ENCODE measurements around the gene IFNA6. TPM values are rescaled to one million over a fixed set of nuclear protein-coding genes. Genes with fewer than 3 reads are reported as not detected.

Gene IFNA6
- total RNA-seq, 1 experiment from 2014 or later, result not detected

DNA sequence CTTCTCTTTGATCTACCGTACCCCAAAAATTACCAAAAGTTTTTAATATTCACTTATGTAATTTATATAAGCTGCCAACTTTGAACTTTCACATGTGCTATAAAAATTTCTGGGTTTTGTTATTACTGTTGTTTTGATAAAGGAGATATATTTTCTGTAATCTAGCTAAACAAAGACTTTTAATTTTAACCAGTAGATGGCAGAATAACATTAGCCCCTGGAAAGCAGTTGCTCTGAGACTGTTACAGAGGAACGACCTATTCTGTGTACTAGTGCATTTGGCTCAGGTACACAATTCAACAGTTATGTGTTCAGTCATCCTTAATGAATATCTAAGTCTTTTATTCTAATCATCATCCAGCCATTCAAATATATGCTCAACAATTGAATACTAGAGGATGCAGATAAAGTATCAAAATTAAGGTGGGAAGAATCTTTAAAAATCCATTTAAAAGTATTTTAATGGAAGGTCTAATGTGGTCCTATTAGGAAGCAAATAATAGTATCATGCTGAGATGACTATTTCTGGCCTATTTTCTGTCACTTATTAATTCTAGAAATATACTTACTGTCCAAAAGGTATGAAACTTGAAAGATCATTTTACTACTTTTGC is 24.1 kb downstream of the IFNA6 start:
- intact Hi-C loops (cut with micrococcal nuclease), result loop anchor here (2.0 to 5.0 kb wide), 4 partner anchors 70 to 178 kb away; no protein-coding TSS in a partner anchor
- Histone ChIP-seq H4K20me1 (ENCODE audit: insufficient read depth) (peaks cover 5% of the 10 kb centered on the region), H3K36me3 (ENCODE audit: control insufficient read depth in 1 of 2, insufficient read depth in 2 of 2, low read length in 2 of 2) (peaks cover 2 to 5% of the 10 kb centered on the region in 2 experiments; a peak in 2 of 4 replicates), H3K27me3 (ENCODE audit: insufficient read depth, low read length) (no peaks in the 10 kb centered on the region), H2AFZ (ENCODE audit: low read depth, low read length, poor library complexity, severe bottlenecking) (no peak overlapping the region), H3K9me3 (ENCODE audit: control insufficient read depth in 1 of 2, insufficient read depth in 1 of 2, low read depth in 1 of 2, low read length in 2 of 2) (no peaks in the 10 kb centered on the region), H3K4me1 (ENCODE audit: control insufficient read depth in 1 of 2, insufficient read depth in 2 of 2, low read length in 2 of 2) (no peaks in the 10 kb centered on the region), H3K4me3 (replicated peaks in 1 of 2; ENCODE audit: low read depth in 1 of 2, low read length in 2 of 2) (no peak overlapping the region), H3K27ac (ENCODE audit: low read depth, low read length) (no peak overlapping the region), H3K79me2 (ENCODE audit: insufficient read depth, low read length) (peaks cover 64% of the 10 kb centered on the region), H3K4me2 (ENCODE audit: low read length) (no peak overlapping the region), H3K9ac (ENCODE audit: low read length) (no peak overlapping the region), H3K9me2 (ENCODE audit: insufficient read depth) (no peaks in the 10 kb centered on the region)
- TF ChIP-seq SIN3A (IDR thresholded peaks at IDR 0.05; ENCODE audit: low read depth) (no peak), EZH2phosphoT487 (IDR thresholded peaks at IDR 0.05; ENCODE audit: borderline replicate concordance) (no peak), RAD21 (IDR thresholded peaks at IDR 0.05; ENCODE audit: low read depth) (peak; percentile 79)
- TF ChIP-seq, protein P1, sequence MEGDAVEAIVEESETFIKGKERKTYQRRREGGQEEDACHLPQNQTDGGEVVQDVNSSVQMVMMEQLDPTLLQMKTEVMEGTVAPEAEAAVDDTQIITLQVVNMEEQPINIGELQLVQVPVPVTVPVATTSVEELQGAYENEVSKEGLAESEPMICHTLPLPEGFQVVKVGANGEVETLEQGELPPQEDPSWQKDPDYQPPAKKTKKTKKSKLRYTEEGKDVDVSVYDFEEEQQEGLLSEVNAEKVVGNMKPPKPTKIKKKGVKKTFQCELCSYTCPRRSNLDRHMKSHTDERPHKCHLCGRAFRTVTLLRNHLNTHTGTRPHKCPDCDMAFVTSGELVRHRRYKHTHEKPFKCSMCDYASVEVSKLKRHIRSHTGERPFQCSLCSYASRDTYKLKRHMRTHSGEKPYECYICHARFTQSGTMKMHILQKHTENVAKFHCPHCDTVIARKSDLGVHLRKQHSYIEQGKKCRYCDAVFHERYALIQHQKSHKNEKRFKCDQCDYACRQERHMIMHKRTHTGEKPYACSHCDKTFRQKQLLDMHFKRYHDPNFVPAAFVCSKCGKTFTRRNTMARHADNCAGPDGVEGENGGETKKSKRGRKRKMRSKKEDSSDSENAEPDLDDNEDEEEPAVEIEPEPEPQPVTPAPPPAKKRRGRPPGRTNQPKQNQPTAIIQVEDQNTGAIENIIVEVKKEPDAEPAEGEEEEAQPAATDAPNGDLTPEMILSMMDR (IDR thresholded peaks at IDR 0.05 in 2 of 3, conservative IDR thresholded peaks at IDR 0.05 in 1 of 3; ENCODE audit: borderline replicate concordance in 1 of 3, insufficient read depth in 1 of 3, low read depth in 2 of 3, low read length in 2 of 3), result peak; percentile 51 to 81 (median 69); a peak in 5 of 6 replicates
- no peak for DNase-seq (ENCODE audit: low read depth, low spot score)
- peak; percentile 80 for ATAC-seq
- BruUV-seq (replicated peaks), result no TSS peak
- ChIA-PET POLR2A (interaction anchor here (1.0 to 1.5 kb wide), 3 partner anchors 9 to 193 kb away, joined by 3 to 5 read pairs (median 4); partner anchors contain the start of gene KLHL9), CTCF (interaction anchor here (0.6 to 2.9 kb wide), 28 partner anchors 8 to 900 kb away, joined by 3 to 46 read pairs (median 4); partner anchors contain the start of gene KLHL9), RAD21 (ENCODE audit: low non-redundant PET in 1 of 2, low total read pairs in 2 of 2, uncharacterized antibody in 2 of 2, unreplicated experiment in 2 of 2) (interaction anchor here (0.6 to 1.0 kb wide), 4 partner anchors 66 to 129 kb away, joined by 3 to 4 read pairs (median 3); no protein-coding TSS in a partner anchor)

GRCh38 chr9:21324047-21324446 is 26.6 kb downstream of the IFNA6 start:
- ATAC-seq, result no peak
- Histone ChIP-seq H3K36me3 (ENCODE audit: control insufficient read depth in 1 of 2, insufficient read depth in 2 of 2, low read length in 2 of 2) (0 out of 4 replicates have a peak, but pooled peaks cover 0 to 5% of the 10 kb centered on the region in 2 experiments), H3K9ac (ENCODE audit: low read length) (no peak overlapping the region), H2AFZ (ENCODE audit: low read depth, low read length, poor library complexity, severe bottlenecking) (no peak overlapping the region), H4K20me1 (ENCODE audit: insufficient read depth) (peaks cover 5% of the 10 kb centered on the region), H3K27ac (ENCODE audit: low read depth, low read length) (no peak overlapping the region), H3K4me2 (ENCODE audit: low read length) (no peak overlapping the region), H3K9me3 (ENCODE audit: control insufficient read depth in 1 of 2, insufficient read depth in 1 of 2, low read depth in 1 of 2, low read length in 2 of 2) (no peaks in the 10 kb centered on the region), H3K4me1 (ENCODE audit: control insufficient read depth in 1 of 2, insufficient read depth in 2 of 2, low read length in 2 of 2) (no peaks in the 10 kb centered on the region), H3K4me3 (replicated peaks in 1 of 2; ENCODE audit: low read depth in 1 of 2, low read length in 2 of 2) (no peak overlapping the region), H3K79me2 (ENCODE audit: insufficient read depth, low read length) (peaks cover 38% of the 10 kb centered on the region), H3K9me2 (ENCODE audit: insufficient read depth) (no peaks in the 10 kb centered on the region), H3K27me3 (ENCODE audit: insufficient read depth, low read length) (no peaks in the 10 kb centered on the region)
- CTCF ChIA-PET, result interaction anchor here (0.6 to 1.4 kb wide), 3 partner anchors 71 to 165 kb away, joined by 3 to 4 read pairs (median 4); no protein-coding TSS in a partner anchor
- intact Hi-C loops (cut with micrococcal nuclease), result no loop called here
- POLR2A ChIA-PET, result interaction anchor here (0.7 kb wide), 1 partner anchor 64 kb away, joined by 3 read pairs; no protein-coding TSS in a partner anchor
- BruUV-seq (replicated peaks), result no TSS peak
- no peak for DNase-seq (ENCODE audit: low read depth, low spot score)
- RAD21 ChIA-PET (ENCODE audit: low non-redundant PET in 1 of 2, low total read pairs in 2 of 2, uncharacterized antibody in 2 of 2, unreplicated experiment in 2 of 2), result no interaction called here
- no peak for TF ChIP-seq REST (IDR thresholded peaks at IDR 0.05; ENCODE audit: low read depth)
- TF ChIP-seq EZH2 (IDR thresholded peaks at IDR 0.05), result no peak
- TF ChIP-seq MAX (IDR thresholded peaks at IDR 0.05), result no peak
- no peak for TF ChIP-seq EGR1 (IDR thresholded peaks at IDR 0.05; ENCODE audit: low read depth)
- no peak for TF ChIP-seq ELF1 (IDR thresholded peaks at IDR 0.05; ENCODE audit: borderline replicate concordance, low read depth)
- TF ChIP-seq POLR2A (IDR thresholded peaks at IDR 0.05; ENCODE audit: borderline replicate concordance, extremely low read depth, insufficient read depth, insufficient read length), result no peak
- no peak for TF ChIP-seq SP1 (IDR thresholded peaks at IDR 0.05; ENCODE audit: low read depth)
